ENCODE measurements around the gene DAAM1. TPM values are rescaled to one million over a fixed set of nuclear protein-coding genes. Genes with fewer than 3 reads are reported as not detected.
A peak's percentile ranks its signal among the peaks of the same experiment; 100 is the strongest.

The DAAM1 gene
- total RNA-seq, 1 experiment from 2014 or later, result 11.0 TPM

- DNase-seq (ENCODE audit: low read depth), result no peak
Measured at GRCh38 chr14:59339524-59340330, 151.3 kb downstream of the DAAM1 start.

GRCh38 chr14:59341858-59342477, 153.5 kb downstream of the DAAM1 start:
- DNase-seq (ENCODE audit: low read depth), result no peak

- peak; percentile 28 for DNase-seq (ENCODE audit: low read depth)
Measured at GRCh38 chr14:59342516-59343484, 154.3 kb downstream of the DAAM1 start.

GRCh38 chr14:59343585-59343984, 155.1 kb downstream of the DAAM1 start:
- no peak for DNase-seq (ENCODE audit: low read depth)

- no peak for DNase-seq (ENCODE audit: low read depth)
Measured at GRCh38 chr14:59344016-59344415, 155.5 kb downstream of the DAAM1 start.

- DNase-seq (ENCODE audit: low read depth), result no peak
Measured at GRCh38 chr14:59344691-59345455, 156.4 kb downstream of the DAAM1 start.

- peak; percentile 29 for DNase-seq (ENCODE audit: low read depth)
Measured at GRCh38 chr14:59346329-59346728, 157.9 kb downstream of the DAAM1 start.

- DNase-seq (ENCODE audit: low read depth), result no peak
Measured at GRCh38 chr14:59346796-59347510, 158.5 kb downstream of the DAAM1 start.

- DNase-seq (ENCODE audit: low read depth), result no peak
Measured at GRCh38 chr14:59347511-59347900, 159.0 kb downstream of the DAAM1 start.

- DNase-seq (ENCODE audit: low read depth), result no peak
Measured at GRCh38 chr14:59347915-59348314, 159.4 kb downstream of the DAAM1 start.

GRCh38 chr14:59349258-59349701, 160.8 kb downstream of the DAAM1 start:
- no peak for DNase-seq (ENCODE audit: low read depth)

- no peak for DNase-seq (ENCODE audit: low read depth)
Measured at GRCh38 chr14:59352961-59353360, 164.5 kb downstream of the DAAM1 start.

- peak; percentile 63 for DNase-seq (ENCODE audit: low read depth)
Measured at GRCh38 chr14:59354666-59355065, 166.2 kb downstream of the DAAM1 start.

GRCh38 chr14:59355091-59355490, 166.6 kb downstream of the DAAM1 start:
- DNase-seq (ENCODE audit: low read depth), result no peak

- DNase-seq (ENCODE audit: low read depth), result no peak
Measured at GRCh38 chr14:59356312-59356711, 167.8 kb downstream of the DAAM1 start.

- DNase-seq (ENCODE audit: low read depth), result no peak
Measured at GRCh38 chr14:59356767-59357166, 168.3 kb downstream of the DAAM1 start.

- peak; percentile 61 for DNase-seq (ENCODE audit: low read depth)
Measured at GRCh38 chr14:59358102-59358501, 169.6 kb downstream of the DAAM1 start.

- no peak for DNase-seq (ENCODE audit: low read depth)
Measured at GRCh38 chr14:59358784-59359183, 170.3 kb downstream of the DAAM1 start.

- DNase-seq (ENCODE audit: low read depth), result no peak
Measured at GRCh38 chr14:59359431-59360124, 171.1 kb downstream of the DAAM1 start.

GRCh38 chr14:59360233-59360632, 171.8 kb downstream of the DAAM1 start:
- DNase-seq (ENCODE audit: low read depth), result no peak
